WTC11 (cell line): ENCODE data around the gene OR8S1.
"Not testable (repeated sequence)": the region's sequence is repeated elsewhere in the genome, so short reads cannot be mapped to it uniquely, and the experiment has no call there.

Experiments used
- ATF1 ChIP-seq: sonication (generic); formaldehyde crosslinking; IDR thresholded peaks from 2 replicates; pipeline ENCODE4 v1.8.1; 2023; ENCODE audit warnings: mild to moderate bottlenecking, moderate library complexity, missing genetic modification reagents
- CTCF ChIP-seq: fragments of 200-600 bp; IDR thresholded peaks from 2 replicates; pipeline ENCODE4 v1.8.0; 2022; ENCODE audit warnings: antibody characterized with exemption
- ESRRA ChIP-seq: sonication (generic); formaldehyde crosslinking; IDR thresholded peaks from 2 replicates; pipeline ENCODE4 v1.8.1; 2022; ENCODE audit warnings: mild to moderate bottlenecking, missing genetic modification reagents, borderline replicate concordance
- JUN ChIP-seq: sonication (generic); formaldehyde crosslinking; IDR thresholded peaks from 2 replicates; pipeline ENCODE4 v1.8.0; 2023; ENCODE audit warnings: mild to moderate bottlenecking, missing genetic modification reagents
- MXD4 ChIP-seq: fragments of 250-450 bp; sonication (Bioruptor Pico); IDR thresholded peaks from 2 replicates; pipeline ENCODE4 v1.8.0; 2021; ENCODE audit warnings: mild to moderate bottlenecking, moderate library complexity, borderline replicate concordance
- NFYB ChIP-seq: sonication (generic); formaldehyde crosslinking; conservative IDR thresholded peaks from 2 replicates; pipeline ENCODE4 v1.8.0; 2022; ENCODE audit warnings: low read depth, missing genetic modification reagents
- RELA ChIP-seq: sonication (generic); formaldehyde crosslinking; IDR thresholded peaks from 2 replicates; pipeline ENCODE4 v1.8.1; 2022; ENCODE audit warnings: missing genetic modification reagents, mild to moderate bottlenecking, borderline replicate concordance
- TF ChIP-seq, protein P1 (sequence below): sonication (generic); formaldehyde crosslinking; IDR thresholded peaks from 2 replicates; pipeline ENCODE4 v1.8.1; 2023; ENCODE audit warnings: mild to moderate bottlenecking, moderate library complexity, missing genetic modification reagents
- TF ChIP-seq, protein P2 (sequence below): fragments of 250-450 bp; sonication (Bioruptor Pico); IDR thresholded peaks from 2 replicates; pipeline ENCODE4 v2.1.2; 2022; ENCODE audit warnings: mild to moderate bottlenecking, moderate library complexity

GRCh38 chr12:48551636-48552035 lies 26.2 kb downstream of the OR8S1 start:
- not testable (repeated sequence) for TF ChIP-seq NFYB (CRISPR knock-in tag); CTCF; JUN (CRISPR knock-in tag); MXD4 (CRISPR knock-in tag); ATF1 (CRISPR knock-in tag); ESRRA (CRISPR knock-in tag); RELA (CRISPR knock-in tag)
- TF ChIP-seq, protein P1, sequence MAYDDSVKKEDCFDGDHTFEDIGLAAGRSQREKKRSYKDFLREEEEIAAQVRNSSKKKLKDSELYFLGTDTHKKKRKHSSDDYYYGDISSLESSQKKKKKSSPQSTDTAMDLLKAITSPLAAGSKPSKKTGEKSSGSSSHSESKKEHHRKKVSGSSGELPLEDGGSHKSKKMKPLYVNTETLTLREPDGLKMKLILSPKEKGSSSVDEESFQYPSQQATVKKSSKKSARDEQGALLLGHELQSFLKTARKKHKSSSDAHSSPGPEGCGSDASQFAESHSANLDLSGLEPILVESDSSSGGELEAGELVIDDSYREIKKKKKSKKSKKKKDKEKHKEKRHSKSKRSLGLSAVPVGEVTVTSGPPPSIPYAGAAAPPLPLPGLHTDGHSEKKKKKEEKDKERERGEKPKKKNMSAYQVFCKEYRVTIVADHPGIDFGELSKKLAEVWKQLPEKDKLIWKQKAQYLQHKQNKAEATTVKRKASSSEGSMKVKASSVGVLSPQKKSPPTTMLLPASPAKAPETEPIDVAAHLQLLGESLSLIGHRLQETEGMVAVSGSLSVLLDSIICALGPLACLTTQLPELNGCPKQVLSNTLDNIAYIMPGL (CRISPR knock-in tag): not testable (repeated sequence)
- TF ChIP-seq, protein P2, sequence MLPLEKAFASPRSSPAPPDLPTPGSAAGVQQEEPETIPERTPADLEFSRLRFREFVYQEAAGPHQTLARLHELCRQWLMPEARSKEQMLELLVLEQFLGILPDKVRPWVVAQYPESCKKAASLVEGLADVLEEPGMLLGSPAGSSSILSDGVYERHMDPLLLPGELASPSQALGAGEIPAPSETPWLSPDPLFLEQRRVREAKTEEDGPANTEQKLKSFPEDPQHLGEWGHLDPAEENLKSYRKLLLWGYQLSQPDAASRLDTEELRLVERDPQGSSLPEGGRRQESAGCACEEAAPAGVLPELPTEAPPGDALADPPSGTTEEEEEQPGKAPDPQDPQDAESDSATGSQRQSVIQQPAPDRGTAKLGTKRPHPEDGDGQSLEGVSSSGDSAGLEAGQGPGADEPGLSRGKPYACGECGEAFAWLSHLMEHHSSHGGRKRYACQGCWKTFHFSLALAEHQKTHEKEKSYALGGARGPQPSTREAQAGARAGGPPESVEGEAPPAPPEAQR: not testable (repeated sequence)
